HG03575 (cell line): ENCODE measurements around the gene DDX17.

Source experiments
- ATAC-seq: cut with Tn5 transposase; IDR thresholded peaks from one replicate; pipeline ENCODE4 v1.9.1; 2021; ENCODE audit not compliant: unreplicated experiment, insufficient number of reproducible peaks, low FRiP score; ENCODE audit errors: extremely low read depth

Gene DDX17

DNA sequence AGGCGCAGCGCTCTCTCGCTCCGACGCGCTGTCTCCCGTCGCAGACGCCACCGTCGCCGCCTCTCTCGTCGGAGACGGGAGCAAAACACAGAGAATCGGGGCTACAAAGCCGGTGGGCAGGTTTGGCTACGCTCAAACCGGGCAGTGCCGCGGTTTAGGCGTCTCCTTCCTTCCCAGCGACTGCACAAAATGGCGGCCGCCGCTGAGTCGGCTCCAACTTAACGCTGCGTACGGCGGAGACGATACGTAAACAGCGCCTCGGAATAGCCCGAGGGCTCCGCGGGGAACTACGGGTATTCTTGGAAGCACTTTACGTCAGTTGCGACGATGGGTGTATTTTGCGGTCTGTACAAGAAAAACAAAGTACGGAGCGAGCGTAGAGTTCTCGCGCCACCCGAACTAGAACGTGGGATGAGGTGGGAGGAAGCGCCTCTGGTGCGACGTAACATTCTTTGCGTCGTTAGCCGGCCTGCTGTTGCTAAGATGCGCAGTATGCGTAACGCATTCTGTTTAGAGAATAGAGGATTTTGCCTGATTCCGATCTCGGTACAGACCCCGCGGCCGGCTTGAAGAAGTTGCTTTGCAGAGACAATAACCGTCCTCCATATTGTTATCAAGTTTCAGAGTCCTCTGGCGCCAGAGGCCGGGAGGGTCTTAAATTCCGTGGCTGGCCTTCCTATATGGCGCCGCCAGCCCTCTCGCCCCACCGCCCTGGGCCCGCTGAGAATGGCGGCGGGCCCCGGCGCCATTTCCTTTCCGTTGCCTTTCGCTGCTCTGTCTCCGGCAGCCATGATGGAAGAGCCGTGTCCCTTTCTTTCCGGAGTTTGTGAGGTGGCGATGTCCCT is at the start of gene DDX17:
Gene DDX17 (minus strand): TSS at position 194 of the 845 bp plus-strand sequence.
- peak; percentile 69 for ATAC-seq

DNA sequence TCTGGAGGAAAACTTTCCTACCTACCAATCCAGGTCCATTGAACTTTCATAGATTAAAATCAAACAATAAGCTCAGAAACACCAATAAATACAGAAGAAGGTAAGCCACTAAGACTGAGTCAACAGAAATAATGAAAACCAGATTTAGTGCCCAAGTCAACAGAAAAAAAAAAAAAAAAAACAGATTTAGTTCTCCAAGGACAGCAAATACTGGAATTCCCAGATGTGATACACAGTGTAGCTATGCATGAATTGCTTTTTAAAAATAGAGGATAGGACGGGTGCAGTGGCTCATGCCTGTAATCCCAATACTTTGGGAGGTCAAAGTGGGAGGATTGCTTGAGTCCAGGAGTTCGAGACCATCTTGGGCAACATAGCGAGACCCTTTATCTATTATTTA is 48.2 kb upstream of the DDX17 start:
- no peak for ATAC-seq

DNA sequence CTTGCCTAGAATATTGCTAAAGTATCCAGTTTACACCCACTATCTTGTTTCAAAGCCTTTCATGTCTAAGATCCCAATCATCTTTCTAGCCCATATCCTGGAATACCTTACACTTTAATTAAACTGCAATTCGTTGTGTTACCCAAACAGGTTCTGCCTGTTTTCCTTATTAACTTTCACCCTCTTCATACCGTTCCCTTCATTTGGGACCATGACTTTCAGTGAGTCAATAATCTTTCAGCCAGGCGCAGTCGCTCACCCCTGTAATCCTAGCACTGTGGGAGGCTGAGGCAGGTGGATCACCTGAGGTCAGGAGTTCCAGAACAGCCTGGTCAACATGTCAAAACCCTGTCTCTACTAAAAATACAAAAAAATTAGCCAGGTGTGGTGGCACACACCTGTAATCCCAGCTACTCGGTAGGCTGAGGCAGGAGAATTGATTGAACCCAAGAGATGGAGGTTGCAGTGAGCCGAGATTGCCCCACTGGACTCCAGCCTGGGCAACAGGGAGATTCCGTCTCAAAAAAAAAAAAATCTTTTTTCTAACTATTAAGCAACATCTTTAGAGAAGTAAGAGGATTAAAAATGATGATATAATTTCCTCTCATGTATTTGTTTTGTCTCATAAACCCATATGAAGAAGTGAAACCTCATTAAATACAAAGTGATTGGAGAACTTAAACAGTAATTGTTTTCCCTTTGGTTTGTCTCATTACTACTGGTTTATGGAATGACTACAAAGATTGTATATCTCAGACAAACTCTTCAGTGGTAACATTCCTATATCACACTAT is 43.2 kb upstream of the DDX17 start:
- ATAC-seq, result no peak

DNA sequence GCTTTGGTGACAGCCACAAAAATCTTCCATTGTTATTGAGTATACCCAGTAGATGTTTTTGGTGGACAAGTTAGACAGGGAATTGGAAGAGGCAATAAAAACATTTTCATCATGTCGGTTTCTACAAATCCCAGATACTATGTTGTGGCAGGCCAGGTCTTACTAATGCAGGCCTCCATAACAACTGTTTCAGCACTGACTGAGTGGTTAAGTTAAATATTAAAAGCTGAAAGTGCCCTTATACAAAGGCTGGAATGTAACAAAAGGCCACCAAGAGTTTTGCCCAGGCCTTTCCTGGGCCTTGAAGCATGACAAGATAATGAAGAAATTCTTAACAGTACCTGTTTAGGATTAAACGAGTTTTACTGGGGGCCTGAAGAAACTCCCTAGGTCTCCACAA is 34.6 kb upstream of the DDX17 start:
- ATAC-seq, result no peak

DNA sequence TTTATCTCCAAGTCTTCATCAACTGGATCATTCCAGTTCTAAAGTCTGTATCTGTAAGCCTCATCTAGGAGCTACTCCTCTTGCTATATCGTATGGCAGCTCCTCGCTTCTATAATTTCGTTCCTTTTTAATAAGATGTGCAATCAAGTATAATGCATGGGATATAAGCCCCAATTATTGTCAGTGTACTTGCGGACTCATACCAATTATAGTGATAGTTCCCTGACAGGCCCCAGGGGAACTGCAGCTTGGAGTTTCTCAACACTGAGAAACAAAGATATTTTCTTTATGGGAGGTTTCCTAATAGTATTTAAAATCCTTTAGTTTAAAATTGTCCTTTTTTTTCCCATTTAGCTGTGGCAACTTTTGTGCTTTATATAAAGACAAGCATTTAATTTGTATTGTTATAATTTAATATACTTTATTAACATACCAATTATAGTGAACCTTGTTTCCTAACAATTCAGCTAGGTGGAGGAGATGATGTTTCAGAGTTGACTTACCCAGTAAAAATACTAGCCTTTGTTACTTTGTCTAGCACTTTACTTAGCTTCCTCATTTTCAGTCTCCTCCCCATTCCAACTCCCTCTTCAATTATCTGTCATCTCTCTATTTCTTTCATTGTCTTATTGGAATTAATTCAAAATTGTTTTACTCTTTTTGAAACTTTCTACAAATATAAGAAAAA is 25.3 kb upstream of the DDX17 start:
- no peak for ATAC-seq

DNA sequence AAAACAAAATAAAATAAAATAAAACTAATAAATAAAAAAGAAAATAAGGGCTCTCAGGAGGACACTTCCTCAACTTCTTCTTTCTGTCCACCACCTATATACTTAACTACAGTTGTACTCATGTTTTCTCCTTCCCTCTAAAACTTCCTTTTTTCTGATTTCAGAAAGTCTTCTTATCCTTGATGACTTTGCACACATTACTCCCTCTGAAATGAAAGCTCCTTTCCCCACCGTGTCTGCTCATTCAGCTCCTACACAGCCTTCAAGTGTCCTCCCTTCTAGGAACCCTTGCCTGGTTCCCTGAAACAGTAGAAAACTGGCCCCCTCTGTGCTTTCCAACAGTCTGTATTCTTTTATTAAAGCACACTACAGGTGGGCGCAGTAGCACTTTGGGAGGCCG is 18.3 kb upstream of the DDX17 start:
- no peak for ATAC-seq

DNA sequence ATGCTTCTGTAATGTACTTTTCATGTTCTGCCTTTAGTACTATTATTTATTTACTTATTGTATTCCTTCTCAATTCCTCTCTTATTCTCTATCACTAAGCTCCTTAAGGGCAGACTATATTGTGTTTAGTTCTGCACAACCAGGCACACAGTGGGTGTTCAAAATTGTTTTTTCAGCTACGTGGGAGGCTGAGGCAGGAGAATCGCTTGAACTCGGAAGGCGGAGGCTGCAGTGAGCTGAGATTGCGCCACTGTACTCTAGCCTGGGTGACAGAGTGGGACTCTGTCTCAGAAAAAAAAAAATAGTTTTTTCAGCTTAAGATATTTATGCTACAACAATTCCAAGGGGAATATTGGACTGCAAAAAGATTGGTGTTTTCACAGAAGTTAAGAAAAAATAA is 17.4 kb upstream of the DDX17 start:
- ATAC-seq, result no peak

DNA sequence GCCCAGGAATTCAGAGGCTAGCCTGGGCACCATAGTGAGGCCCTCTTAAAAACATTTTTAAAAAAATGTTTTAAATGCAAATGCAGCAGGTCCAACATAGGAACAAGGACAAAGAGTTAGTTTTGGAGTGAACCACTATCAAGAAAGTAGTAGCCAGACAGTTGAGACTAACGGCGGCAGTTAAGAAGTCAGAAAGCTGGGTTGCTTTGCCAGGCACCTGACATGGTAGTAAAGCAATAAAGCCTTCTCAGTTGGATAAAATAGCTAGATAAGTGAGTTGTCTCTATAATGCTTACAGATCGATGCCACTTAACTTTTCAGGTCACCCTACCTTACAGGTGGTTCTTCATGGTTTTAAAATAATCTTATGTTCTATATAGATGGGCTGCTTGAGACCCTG is 16.9 kb upstream of the DDX17 start:
- no peak for ATAC-seq

DNA sequence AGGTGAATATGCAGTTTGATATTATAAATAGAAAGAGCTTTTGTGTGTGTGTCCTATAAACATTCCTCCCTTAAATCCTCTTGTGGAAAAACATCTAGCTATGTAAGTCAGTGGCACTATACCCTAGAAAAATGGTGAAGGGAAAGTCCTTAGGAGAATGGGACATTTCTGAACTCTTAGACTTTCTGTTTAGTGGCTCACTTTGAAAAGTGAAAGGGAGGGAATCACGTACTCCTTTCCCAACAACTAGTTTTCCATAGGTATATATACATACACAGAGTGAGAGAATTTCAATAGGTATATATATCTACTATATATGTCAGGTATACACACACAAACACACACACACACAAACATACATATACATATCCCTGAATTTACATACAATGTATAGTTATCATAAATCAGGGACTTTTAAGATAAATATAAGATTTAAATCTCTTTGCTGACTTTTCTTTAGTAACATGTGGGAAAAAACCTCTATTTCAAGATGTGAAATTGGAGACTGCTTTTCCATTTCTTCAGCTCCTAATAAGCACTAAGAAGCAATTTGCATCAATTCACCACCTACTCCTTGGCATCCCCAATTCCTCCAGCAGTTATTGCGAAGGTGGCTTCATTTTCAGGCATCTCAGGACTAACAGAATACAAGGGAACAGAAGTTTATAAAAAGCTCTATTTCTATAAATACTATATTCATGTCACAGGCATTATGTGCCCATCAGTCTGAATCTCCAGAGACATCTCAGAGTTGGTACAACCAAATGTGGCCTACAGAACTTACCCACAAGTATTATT is 13.5 kb upstream of the DDX17 start:
- no peak for ATAC-seq

DNA sequence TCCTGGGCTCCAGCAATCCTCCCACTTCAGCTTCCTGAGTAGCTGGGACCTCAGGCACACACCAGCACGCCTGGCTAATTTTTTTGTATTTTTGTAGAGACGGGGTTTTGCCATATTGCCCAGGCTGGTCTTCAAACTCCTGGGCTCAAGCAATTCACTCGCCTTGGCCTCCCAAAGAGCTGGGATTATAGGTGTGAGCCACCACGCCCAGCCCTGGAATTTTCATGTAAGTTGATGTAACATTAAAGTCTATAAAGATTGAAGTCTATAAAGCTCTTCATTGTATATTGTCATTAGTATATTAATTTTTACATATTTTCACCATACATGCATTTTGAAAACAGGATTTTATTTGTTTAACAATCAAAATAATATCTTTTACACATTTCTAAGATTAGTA is 12.5 kb upstream of the DDX17 start:
- ATAC-seq, result no peak

DNA sequence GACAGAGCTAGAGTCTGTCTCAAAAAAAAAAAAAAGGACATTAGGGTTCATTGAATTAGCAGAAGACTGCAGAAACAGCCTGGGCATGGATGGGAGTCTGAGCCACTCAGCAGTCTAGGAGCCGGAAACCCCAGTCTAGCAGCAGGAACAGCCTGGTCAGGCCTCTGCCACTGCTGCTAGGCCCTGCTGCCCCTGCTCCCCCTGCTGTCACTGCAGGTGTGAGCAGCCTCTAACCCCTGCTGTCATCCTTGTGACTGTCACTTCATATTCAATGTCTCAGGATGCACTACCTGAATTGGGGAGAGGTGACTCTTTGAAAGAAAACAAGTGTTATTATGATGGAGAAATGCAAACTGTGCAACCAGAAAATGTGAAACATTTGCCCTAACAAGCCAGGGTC is 7.0 kb upstream of the DDX17 start:
- no peak for ATAC-seq

DNA sequence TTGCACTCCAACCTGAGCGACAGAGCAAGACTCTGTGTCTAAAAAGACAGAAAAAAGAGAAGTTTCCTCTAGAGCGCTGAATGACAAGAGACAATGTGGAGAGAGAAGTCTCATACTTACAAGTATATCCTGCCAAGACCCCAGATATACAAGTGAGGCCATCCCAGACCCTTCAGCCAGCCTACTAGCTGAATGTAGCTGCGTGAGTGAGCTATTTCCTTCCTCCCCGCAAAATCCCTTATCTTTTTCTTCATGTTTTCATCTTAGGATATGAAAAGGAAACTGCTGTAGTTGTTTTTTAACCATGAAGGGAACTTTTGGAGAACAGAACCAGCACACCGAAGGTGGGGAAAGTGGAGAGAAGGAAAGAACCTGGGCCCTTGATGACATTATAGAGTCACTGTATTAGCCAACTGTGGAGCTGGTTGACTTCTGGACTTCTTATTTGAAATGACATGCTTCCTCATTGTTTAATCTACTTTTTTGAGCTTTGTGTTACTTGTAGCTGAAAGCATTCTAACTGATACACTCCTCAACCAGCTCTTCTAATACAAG is 4.4 kb upstream of the DDX17 start:
- no peak for ATAC-seq

DNA sequence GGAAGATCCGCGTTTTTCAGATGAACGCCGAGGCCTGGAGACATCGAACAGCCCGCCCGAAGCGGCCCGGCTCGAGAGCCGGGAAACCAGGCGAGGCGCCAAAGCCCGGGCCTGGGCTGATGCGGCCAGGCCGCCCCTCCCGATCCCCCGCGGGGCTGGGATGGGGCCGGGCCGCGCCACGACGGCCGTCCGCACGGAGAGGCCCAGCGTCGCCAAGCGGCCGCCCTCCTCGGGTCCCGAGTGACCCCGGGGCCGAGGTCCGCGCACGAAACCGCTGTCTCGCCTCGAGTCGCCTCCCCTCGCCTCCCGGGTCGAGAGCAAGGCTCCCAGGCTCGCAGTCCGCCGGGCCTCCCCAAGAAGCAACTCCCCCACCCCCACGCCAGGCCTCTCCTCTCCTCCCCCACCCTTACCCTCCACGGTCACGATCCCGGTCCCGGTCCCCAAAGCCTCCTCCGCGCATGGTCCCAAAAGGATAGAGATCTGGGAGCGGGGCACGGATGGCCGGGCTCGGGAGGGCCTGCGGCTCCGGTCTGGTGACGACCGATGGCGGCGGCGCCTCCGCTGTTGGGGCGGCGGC is 482 bp downstream of the DDX17 start:
- ATAC-seq, result peak; percentile 9

DNA sequence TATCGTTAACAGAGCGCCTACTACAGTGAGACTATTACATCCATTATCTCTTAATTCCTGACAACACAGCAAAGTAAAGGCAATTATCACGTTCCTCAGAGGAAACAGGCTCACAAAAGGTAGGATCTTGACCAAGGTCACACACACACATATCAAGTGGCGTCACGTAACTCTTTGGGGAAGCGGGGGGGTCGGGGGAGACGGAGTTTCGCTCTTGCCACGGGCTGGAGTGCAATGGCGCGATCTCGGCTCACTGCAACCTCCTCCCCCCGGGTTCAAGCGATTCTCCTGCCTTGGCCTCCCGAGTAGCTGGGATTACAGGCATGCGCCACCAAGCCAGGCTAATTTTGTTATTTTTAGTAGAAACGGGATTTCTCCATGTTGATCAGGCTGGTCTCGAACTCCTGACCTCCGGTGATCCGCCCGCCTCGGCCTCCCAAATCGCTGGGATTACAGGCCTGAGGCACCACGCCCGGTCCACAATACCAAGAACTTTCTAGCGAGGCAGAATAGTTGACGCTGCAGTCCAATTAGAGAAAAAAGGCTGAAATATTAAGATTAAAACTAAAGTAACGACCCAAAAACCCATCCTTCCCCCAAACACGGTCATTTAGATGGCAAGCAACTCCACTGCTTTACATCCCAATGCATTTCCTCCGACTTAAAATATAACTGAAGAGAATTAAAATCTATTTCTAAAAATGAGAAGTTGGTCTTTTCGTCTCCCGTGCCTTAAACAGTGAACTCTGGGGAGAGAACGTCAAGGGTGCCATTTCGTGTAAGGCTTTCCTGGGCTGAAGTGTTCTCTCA is 1.2 kb downstream of the DDX17 start:
- ATAC-seq, result no peak

DNA sequence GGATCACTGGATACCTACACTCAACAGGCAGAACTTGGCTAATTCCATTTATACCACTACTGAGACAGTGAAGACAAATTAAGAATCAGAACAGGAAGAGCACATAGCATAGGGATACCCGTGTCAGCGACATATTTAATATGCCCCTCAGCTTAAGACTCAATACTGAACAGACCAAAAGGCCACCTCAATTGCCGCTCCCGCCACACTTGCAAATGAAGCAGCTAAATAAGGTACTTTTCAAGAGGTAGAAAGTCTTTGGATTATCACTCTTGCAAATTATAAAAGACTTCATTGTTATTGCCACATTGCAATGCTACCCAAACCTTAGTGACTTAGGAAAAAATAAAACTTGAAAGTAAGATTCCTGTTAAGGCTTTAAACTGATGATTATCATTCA is 3.1 kb downstream of the DDX17 start:
- ATAC-seq, result no peak

DNA sequence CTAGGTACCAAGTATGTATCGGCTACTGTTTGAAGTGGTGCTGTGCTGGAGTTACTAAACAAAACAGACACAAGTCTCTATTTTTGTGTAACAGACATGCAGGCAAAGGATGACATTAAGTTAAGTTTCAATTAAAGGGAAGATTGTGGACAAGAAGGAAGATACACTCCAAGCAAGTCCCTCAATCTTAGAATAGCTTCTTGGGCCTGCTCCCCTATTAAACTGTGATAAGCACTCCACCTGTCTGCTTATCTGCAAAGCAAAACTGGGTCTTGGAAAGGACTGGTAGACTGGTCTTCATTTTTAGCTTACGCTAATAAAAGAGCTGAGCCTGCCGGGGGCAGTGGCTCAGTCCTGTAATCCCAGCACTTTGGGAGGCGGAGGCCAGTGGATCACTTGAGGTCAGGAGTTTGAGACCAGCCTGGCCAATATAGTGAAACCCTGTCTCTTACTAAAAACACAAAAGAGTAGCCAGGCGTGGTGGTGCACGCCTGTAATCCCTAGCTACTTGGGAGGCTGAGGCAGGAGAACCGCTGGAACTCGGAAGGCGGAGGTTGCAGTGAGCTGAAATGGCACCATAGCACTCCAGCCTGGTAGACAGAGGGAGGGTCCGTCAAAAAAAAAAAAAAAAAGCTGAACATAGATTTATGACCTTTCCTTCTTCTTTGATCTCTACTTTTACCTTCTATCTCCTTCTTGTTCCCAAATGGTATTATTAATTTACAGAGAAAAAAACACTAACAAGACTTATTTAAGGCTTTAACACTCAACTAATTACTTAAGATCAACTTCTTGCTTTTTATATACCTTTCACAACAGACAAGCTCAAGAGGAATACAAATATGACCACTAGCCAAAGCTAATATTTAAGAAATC is 4.1 kb downstream of the DDX17 start:
- no peak for ATAC-seq

DNA sequence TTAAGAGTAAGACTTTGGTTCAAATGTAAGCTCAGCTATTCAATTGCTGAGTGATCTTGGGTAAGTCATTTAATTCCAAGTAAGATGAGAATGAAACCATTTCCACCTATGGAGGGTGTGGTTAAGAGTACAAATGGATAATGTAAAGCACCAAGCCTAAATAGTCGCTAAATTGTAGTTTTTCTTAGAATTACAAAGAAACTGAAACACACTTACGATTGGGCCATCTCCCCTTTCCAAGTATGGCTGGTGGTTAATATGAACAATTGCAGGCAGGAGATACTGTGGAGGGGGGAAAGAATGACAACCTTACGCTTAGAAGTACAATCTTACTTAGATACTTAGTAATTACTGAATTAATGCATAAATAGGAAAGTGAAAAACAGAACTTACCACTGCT is 8.2 kb downstream of the DDX17 start:
- ATAC-seq, result no peak
